HG03135 (cell line): ENCODE measurements around the gene CCNE1.

Experiments
- ATAC-seq: cut with Tn5 transposase; IDR thresholded peaks from one replicate; pipeline ENCODE4 v1.9.1; 2021; ENCODE audit warnings: mild to moderate bottlenecking, moderate library complexity; ENCODE audit not compliant: unreplicated experiment

CCNE1 gene

GRCh38 chr19:29872224-29872731 is 60.5 kb downstream of the CCNE1 start:
- no peak for ATAC-seq

- no peak for ATAC-seq
Observed at GRCh38 chr19:29873024-29873800, 61.4 kb downstream of the CCNE1 start.
